AG04450 (cell line): ENCODE results near the gene AGAP5. TPM values are rescaled to one million over a fixed set of nuclear protein-coding genes. Genes with fewer than 3 reads are reported as not detected.
"Not testable (repeated sequence)": the region's sequence is repeated elsewhere in the genome, so short reads cannot be mapped to it uniquely, and the experiment has no call there.

Experiments
- CTCF ChIA-PET: fragments of 300-600, 350-600 bp; formaldehyde crosslinking; extraction: SDS; loops from one replicate; lab custom pipeline; 2022; ENCODE audit warnings: antibody characterized with exemption, inconsistent platforms; lab: Charles Lee
- POLR2A ChIA-PET: fragments of 350-600 bp; formaldehyde crosslinking; extraction: SDS; loops from one replicate; lab custom pipeline; 2021; ENCODE audit warnings: antibody characterized with exemption, inconsistent platforms; lab: Yijun Ruan, JAX
- DNase-seq: peaks from one replicate; pipeline ENCODE4 v3.0.0-alpha.2; 2011; ENCODE audit warnings: low read depth, low spot score
- H3K27ac ChIP-seq: one replicate; pipeline ENCODE4 v1.5.1; 2012; ENCODE audit warnings: low read depth, low read length, control low read depth
- H3K27me3 ChIP-seq: one replicate; pipeline ENCODE4 v1.6.0; 2012; ENCODE audit warnings: low read length; ENCODE audit not compliant: control insufficient read depth, insufficient read depth
- H3K4me3 ChIP-seq: 2 replicates; pipeline ENCODE4 v1.5.1; 2011; ENCODE audit warnings: mild to moderate bottlenecking, low read depth, low read length, control low read depth
- H3K9me3 ChIP-seq: 2 replicates; pipeline ENCODE4 v1.5.1; 2012; ENCODE audit warnings: low read length; ENCODE audit not compliant: control insufficient read depth, insufficient read depth
- CTCF ChIP-seq: IDR thresholded peaks from 2 replicates; pipeline ENCODE4 v1.5.1; 2011; ENCODE audit warnings: low read depth, low read length, control low read depth, inconsistent platforms
- polyA plus RNA-seq: library from polyadenylated mRNA; depleted of rRNA; stranded (reverse); fragments of >200 nt; gene quantifications from 2 replicates; pipeline ENCODE4 v1.2.3, GENCODE V29; 2011

The AGAP5 gene
- polyA plus RNA-seq, 1 experiment, result 2.9 TPM

- no peak overlapping the region for H3K4me3 ChIP-seq
- ChIA-PET CTCF (no interaction called here), POLR2A (interaction anchor here (3.7 kb wide), 1 partner anchor 12 kb away, joined by 27 read pairs; the partner anchor contains the start of gene SEC24C)
- no peak for DNase-seq
- H3K9me3 ChIP-seq, result no peaks in the 10 kb centered on the region; the same call in 1 of the 2 replicates
- no peaks in the 10 kb centered on the region for H3K27me3 ChIP-seq
- no peak for TF ChIP-seq CTCF
- H3K27ac ChIP-seq, result no peak overlapping the region
Measured at GRCh38 chr10:73732426-73732825, 34.5 kb upstream of the AGAP5 start.

- Histone ChIP-seq H3K27ac (no peak overlapping the region), H3K27me3 (no peaks in the 10 kb centered on the region), H3K4me3 (no peak overlapping the region; the same call in 1 of the 2 replicates), H3K9me3 (no peaks in the 10 kb centered on the region; the same call in 1 of the 2 replicates)
- no peak for TF ChIP-seq CTCF
- ChIA-PET CTCF (no interaction called here), POLR2A (interaction anchor here (0.5 to 3.7 kb wide), 2 partner anchors 12 to 54 kb away, joined by 5 to 27 read pairs; partner anchors contain the start of gene SEC24C)
- DNase-seq, result no peak
Measured at GRCh38 chr10:73731588-73732375, 33.9 kb upstream of the AGAP5 start.

GRCh38 chr10:73730153-73730906, 32.4 kb upstream of the AGAP5 start:
- no peaks in the 10 kb centered on the region; the same call in 1 of the 2 replicates for H3K9me3 ChIP-seq
- H3K27me3 ChIP-seq, result no peaks in the 10 kb centered on the region
- TF ChIP-seq CTCF, result no peak
- DNase-seq, result peak; percentile 33
- ChIA-PET CTCF (no interaction called here), POLR2A (interaction anchor here (0.6 to 3.7 kb wide), 5 partner anchors 14 to 314 kb away, joined by 3 to 27 read pairs (median 3); partner anchors contain the start of genes CHCHD1 and SEC24C)
- peak overlapping the region; percentile 85 for H3K27ac ChIP-seq
- peak overlapping the region; percentile 96 for H3K4me3 ChIP-seq

GRCh38 chr10:73729781-73730152, 31.9 kb upstream of the AGAP5 start:
- H3K27me3 ChIP-seq, CTCF ChIA-PET, DNase-seq, H3K9me3 ChIP-seq: not testable (repeated sequence)
- Histone ChIP-seq H3K4me3 (peak overlapping the region; percentile 96), H3K27ac (peak overlapping the region; percentile 85)
- POLR2A ChIA-PET, result interaction anchor here (0.6 to 3.7 kb wide), 3 partner anchors 14 to 314 kb away, joined by 3 to 27 read pairs (median 3); partner anchors contain the start of gene SEC24C

- ChIA-PET POLR2A (no interaction called here), CTCF (no interaction called here)
- DNase-seq, result no peak
- Histone ChIP-seq H3K4me3 (no peak overlapping the region), H3K9me3 (no peaks in the 10 kb centered on the region), H3K27me3 (no peaks in the 10 kb centered on the region), H3K27ac (no peak overlapping the region)
- no peak for TF ChIP-seq CTCF
Measured at GRCh38 chr10:73723516-73723915, 25.6 kb upstream of the AGAP5 start.

- CTCF ChIA-PET, H3K4me3 ChIP-seq: not testable (repeated sequence)
Measured at GRCh38 chr10:73720561-73720960, 22.7 kb upstream of the AGAP5 start.

More at GRCh38 chr10:73720561-73720960, 22.7 kb upstream of the AGAP5 start:
- POLR2A ChIA-PET, H3K9me3 ChIP-seq, H3K27ac ChIP-seq, H3K27me3 ChIP-seq: not testable (repeated sequence)
- DNase-seq, result peak; percentile 47
